GM23338 (cell line): ENCODE results near the gene SLC6A7. TPM values are rescaled to one million over a fixed set of nuclear protein-coding genes. Genes with fewer than 3 reads are reported as not detected.

Source experiments
- ATAC-seq: fragments of 200-7000 bp; cut with Tn5 transposase; 3 replicates; pipeline ENCODE4 v1.9.1; 2020
- DNase-seq: peaks from one replicate; pipeline ENCODE4 v3.0.0-alpha.2; 2015; ENCODE audit warnings: low spot score
- H2AFZ ChIP-seq: fragments of 200-600 bp; sonication (generic); 2 replicates; pipeline ENCODE4 v1.8.0; 2016; ENCODE audit warnings: antibody characterized with exemption, mild to moderate bottlenecking, moderate library complexity
- H3F3A ChIP-seq: fragments of 200-600 bp; sonication (generic); replicated peaks from 2 replicates; pipeline ENCODE4 v1.8.0; 2017; ENCODE audit warnings: antibody characterized with exemption, mixed run types, low read depth
- H3K27ac ChIP-seq: fragments of 200-600 bp; sonication (generic); 2 replicates; pipeline ENCODE4 v1.6.1; 2016; ENCODE audit warnings: low read depth
- H3K27me3 ChIP-seq: fragments of 200-600 bp; sonication (generic); 2 replicates; pipeline ENCODE4 v1.8.0; 2016; ENCODE audit warnings: mild to moderate bottlenecking, mixed run types, moderate library complexity; ENCODE audit not compliant: insufficient read depth
- H3K36me3 ChIP-seq: fragments of 200-600 bp; sonication (generic); 2 replicates; pipeline ENCODE4 v1.8.0; 2016; ENCODE audit warnings: mild to moderate bottlenecking; ENCODE audit not compliant: insufficient read depth
- H3K4me1 ChIP-seq: fragments of 200-600 bp; sonication (generic); 2 replicates; pipeline ENCODE4 v1.8.0; 2016; ENCODE audit warnings: mild to moderate bottlenecking, moderate library complexity; ENCODE audit not compliant: insufficient read depth
- H3K4me2 ChIP-seq: fragments of 200-600 bp; sonication (generic); 2 replicates; pipeline ENCODE4 v1.7.1; 2017; ENCODE audit warnings: mixed run types
- H3K4me3 ChIP-seq: fragments of 200-600 bp; sonication (generic); 2 replicates; pipeline ENCODE4 v1.6.1; 2016; ENCODE audit warnings: mixed run types
- H3K79me2 ChIP-seq: fragments of 200-600 bp; sonication (generic); replicated peaks from 2 replicates; pipeline ENCODE4 v1.8.0; 2017; ENCODE audit warnings: mild to moderate bottlenecking; ENCODE audit not compliant: insufficient read depth
- H3K9me2 ChIP-seq: fragments of 200-600 bp; sonication (generic); 2 replicates; pipeline ENCODE4 v1.8.0; 2017; ENCODE audit not compliant: insufficient read depth
- H4K20me1 ChIP-seq: fragments of 200-600 bp; sonication (generic); replicated peaks from 2 replicates; pipeline ENCODE4 v1.8.0; 2017; ENCODE audit warnings: mild to moderate bottlenecking; ENCODE audit not compliant: insufficient read depth
- H3K27ac Mint-ChIP-seq: 2 replicates; pipeline ENCODE4 v1.8.0; 2020; ENCODE audit warnings: inconsistent platforms, mild to moderate bottlenecking, moderate library complexity, mixed read lengths
- H3K27me3 Mint-ChIP-seq: 3 replicates; pipeline ENCODE4 v1.8.0; 2022; ENCODE audit warnings: low read depth, mild to moderate bottlenecking, moderate library complexity, mixed read lengths, inconsistent platforms; ENCODE audit not compliant: insufficient read depth, poor library complexity
- H3K36me3 Mint-ChIP-seq: 3 replicates; pipeline ENCODE4 v1.8.0; 2021; ENCODE audit warnings: low read depth, mild to moderate bottlenecking, inconsistent platforms, moderate library complexity, mixed read lengths
- H3K4me1 Mint-ChIP-seq: 3 replicates; pipeline ENCODE4 v1.8.0; 2020; ENCODE audit warnings: mild to moderate bottlenecking, inconsistent platforms, mixed read lengths
- H3K4me3 Mint-ChIP-seq: 3 replicates; pipeline ENCODE4 v1.8.0; 2021; ENCODE audit warnings: moderate library complexity, mild to moderate bottlenecking, inconsistent platforms, mixed read lengths
- H3K9me3 Mint-ChIP-seq: 3 replicates; pipeline ENCODE4 v1.8.0; 2020; ENCODE audit warnings: moderate library complexity, mild to moderate bottlenecking, inconsistent platforms, mixed read lengths
- CREB1 ChIP-seq: fragments of 250-450 bp; sonication (Bioruptor Pico); IDR thresholded peaks from 2 replicates; pipeline ENCODE4 v1.5.0; 2020; ENCODE audit warnings: low read depth, mild to moderate bottlenecking, moderate library complexity
- CTCF ChIP-seq, 2 experiments: fragments of 200-600 bp in 1 of 2; sonication (generic) in 1 of 2; conservative IDR thresholded peaks; 2 replicates each; pipeline versions ENCODE4 v1.5.1 to v1.6.1; 2016 to 2017; ENCODE audit warnings: antibody characterized with exemption in 2 of 2, low read depth in 2 of 2, mild to moderate bottlenecking in 2 of 2, moderate library complexity in 1 of 2
- EZH2 ChIP-seq: fragments of 200-600 bp; sonication (generic); IDR thresholded peaks from one replicate; pipeline ENCODE4 v1.8.0; 2017; ENCODE audit warnings: antibody characterized with exemption, mild to moderate bottlenecking, low read depth; ENCODE audit not compliant: unreplicated experiment
- EZH2phosphoT487 ChIP-seq: fragments of 200-600 bp; sonication (generic); IDR thresholded peaks from one replicate; pipeline ENCODE4 v1.8.1; 2018; ENCODE audit warnings: antibody characterized with exemption; ENCODE audit not compliant: unreplicated experiment
- JUNB ChIP-seq: IDR thresholded peaks from one replicate; pipeline ENCODE4 v1.6.1; 2016; ENCODE audit warnings: antibody characterized with exemption; ENCODE audit not compliant: unreplicated experiment
- NANOG ChIP-seq: IDR thresholded peaks from 2 replicates; pipeline ENCODE4 v1.6.1; 2016; ENCODE audit warnings: antibody characterized with exemption, borderline replicate concordance
- REST ChIP-seq: IDR thresholded peaks from one replicate; pipeline ENCODE4 v1.6.1; 2018; ENCODE audit warnings: antibody characterized with exemption; ENCODE audit not compliant: unreplicated experiment
- STAT1 ChIP-seq: IDR thresholded peaks from one replicate; pipeline ENCODE4 v1.6.1; 2016; ENCODE audit warnings: antibody characterized with exemption; ENCODE audit not compliant: unreplicated experiment
- ZNF114 ChIP-seq: fragments of 250-450 bp; sonication (Bioruptor Pico); IDR thresholded peaks from 2 replicates; pipeline ENCODE4 v1.5.0; 2020; ENCODE audit warnings: mild to moderate bottlenecking, moderate library complexity
- ZNF331 ChIP-seq: fragments of 250-450 bp; sonication (Bioruptor Pico); IDR thresholded peaks from 2 replicates; pipeline ENCODE4 v1.5.0; 2020; ENCODE audit warnings: low read depth, mild to moderate bottlenecking, moderate library complexity
- ZNF462 ChIP-seq: fragments of 250-450 bp; sonication (Bioruptor Pico); IDR thresholded peaks from 2 replicates; pipeline ENCODE4 v1.5.0; 2020; ENCODE audit warnings: mild to moderate bottlenecking, moderate library complexity
- polyA plus RNA-seq: library from polyadenylated mRNA; unstranded; fragments of >200 nt; fragmentation: Nextera tagmentation; extraction: Ambion mirVana; gene quantifications from 2 replicates; pipeline ENCODE4 v1.2.1, GENCODE V29; 2016
- total RNA-seq: library from RNA; depleted of rRNA; stranded (reverse); fragments of >200 nt; shearing (Covaris generic); gene quantifications from 2 replicates; pipeline ENCODE4 v1.2.3, GENCODE V29; 2014

The SLC6A7 gene
- total and polyA plus RNA-seq, 2 experiments from 2014 or later = not detected

GRCh38 chr5:150229571-150229970, 39.7 kb downstream of the SLC6A7 start:
- Mint-ChIP-seq H3K4me1 (no peaks in the 10 kb centered on the region), H3K9me3 (no peaks in the 10 kb centered on the region), H3K27me3 (peaks cover 4% of the 10 kb centered on the region), H3K27ac (no peak overlapping the region), H3K36me3 (no peaks in the 10 kb centered on the region), H3K4me3 (no peak overlapping the region)
- Histone ChIP-seq H4K20me1 (no peaks in the 10 kb centered on the region), H3F3A (no peaks in the 10 kb centered on the region), H3K4me2 (no peak overlapping the region), H3K27me3 (no peaks in the 10 kb centered on the region), H3K4me1 (no peaks in the 10 kb centered on the region), H2AFZ (no peak overlapping the region), H3K79me2 (no peaks in the 10 kb centered on the region), H3K36me3 (no peaks in the 10 kb centered on the region), H3K9me2 (no peaks in the 10 kb centered on the region), H3K27ac (no peak overlapping the region), H3K4me3 (no peak overlapping the region)
- TF ChIP-seq STAT1 = no peak
- TF ChIP-seq EZH2 = no peak
- DNase-seq (no peak), ATAC-seq (no peak)

- no peak overlapping the region for H3K27ac ChIP-seq
- no peaks in the 10 kb centered on the region for H3K9me3 Mint-ChIP-seq
- ATAC-seq = no peak
- no peaks in the 10 kb centered on the region for H3K27me3 ChIP-seq
- H3K4me1 ChIP-seq = no peaks in the 10 kb centered on the region
- H3K4me3 Mint-ChIP-seq = no peak overlapping the region
- H3K27me3 Mint-ChIP-seq = peaks cover 4% of the 10 kb centered on the region
- H3K36me3 Mint-ChIP-seq = no peaks in the 10 kb centered on the region
- DNase-seq = no peak
- H3K79me2 ChIP-seq = no peaks in the 10 kb centered on the region
- H3K36me3 ChIP-seq = no peaks in the 10 kb centered on the region
- H3K9me2 ChIP-seq = no peaks in the 10 kb centered on the region
- no peak overlapping the region for H2AFZ ChIP-seq
- no peak overlapping the region for H3K4me2 ChIP-seq
- no peak overlapping the region for H3K4me3 ChIP-seq
- no peaks in the 10 kb centered on the region for H3F3A ChIP-seq
- no peaks in the 10 kb centered on the region for H4K20me1 ChIP-seq
- H3K27ac Mint-ChIP-seq = no peak overlapping the region
- H3K4me1 Mint-ChIP-seq = no peaks in the 10 kb centered on the region
- TF ChIP-seq CTCF (conservative IDR thresholded peaks at IDR 0.05; ENCODE audit: low read depth in 2 of 2) (no peak), ZNF331 (CRISPR knock-in tag) (no peak), ZNF114 (CRISPR knock-in tag) (no peak), CREB1 (CRISPR knock-in tag) (no peak), ZNF462 (no peak), JUNB (no peak), EZH2phosphoT487 (no peak), REST (no peak), STAT1 (no peak), NANOG (no peak)
Measured at GRCh38 chr5:150230842-150231241, 41.0 kb downstream of the SLC6A7 start.
